Neuron (in vitro differentiated cells): ENCODE data around the gene ABHD5.
"Not testable (repeated sequence)": the region's sequence is repeated elsewhere in the genome, so short reads cannot be mapped to it uniquely, and the experiment has no call there.

ENCODE experiments used
- H2AFZ ChIP-seq: one replicate; pipeline ENCODE4 v1.6.1; 2013; ENCODE audit warnings: low read depth, mild to moderate bottlenecking, inconsistent platforms, low read length, moderate library complexity
- H3K27me3 ChIP-seq: one replicate; pipeline ENCODE4 v1.6.1; 2013; ENCODE audit warnings: low read length; ENCODE audit not compliant: insufficient read depth
- H3K36me3 ChIP-seq: one replicate; pipeline ENCODE4 v1.6.1; 2013; ENCODE audit warnings: low read length; ENCODE audit not compliant: insufficient read depth
- H3K4me1 ChIP-seq: one replicate; pipeline ENCODE4 v1.6.1; 2013; ENCODE audit warnings: low read length; ENCODE audit not compliant: insufficient read depth
- H3K4me3 ChIP-seq: 2 replicates; pipeline ENCODE4 v1.5.1; 2013; ENCODE audit warnings: mild to moderate bottlenecking, low read length, moderate library complexity
- H3K9me3 ChIP-seq: one replicate; pipeline ENCODE4 v1.6.1; 2013; ENCODE audit warnings: low read length

Gene ABHD5

GRCh38 chr3:43690400-43691119 is at the start of gene ABHD5:
TSS of gene ABHD5 (plus strand) at chr3:43690938. CDS start at chr3:43690993, 55 bp downstream.
- peak within 1 kb of the TSS; percentile 91 for H3K4me3 ChIP-seq
- peaks cover 8% of the 10 kb centered on the region for H3K4me1 ChIP-seq
- peak within 1 kb of the TSS; percentile 94 for H2AFZ ChIP-seq
- H3K9me3 ChIP-seq, result no peaks in the 10 kb centered on the region
- no peaks in the 10 kb centered on the region for H3K36me3 ChIP-seq
- H3K27me3 ChIP-seq, result no peaks in the 10 kb centered on the region

GRCh38 chr3:43641306-43642114 is 49.2 kb upstream of the ABHD5 start:
- no peaks in the 10 kb centered on the region for H3K9me3 ChIP-seq

GRCh38 chr3:43644443-43644842 is 46.3 kb upstream of the ABHD5 start:
- Histone ChIP-seq H3K9me3 (no peaks in the 10 kb centered on the region), H2AFZ (no peak overlapping the region), H3K36me3 (no peaks in the 10 kb centered on the region), H3K4me3 (no peak overlapping the region), H3K27me3 (no peaks in the 10 kb centered on the region), H3K4me1 (peaks cover 9% of the 10 kb centered on the region)

More at GRCh38 chr3:43641306-43642114, 49.2 kb upstream of the ABHD5 start:
- no peaks in the 10 kb centered on the region for H3K27me3 ChIP-seq
- no peak overlapping the region for H2AFZ ChIP-seq
- peaks cover 9% of the 10 kb centered on the region for H3K4me1 ChIP-seq
- H3K36me3 ChIP-seq, result no peaks in the 10 kb centered on the region
- no peak overlapping the region for H3K4me3 ChIP-seq

- Histone ChIP-seq H3K4me1 (no peaks in the 10 kb centered on the region), H3K4me3 (no peak overlapping the region), H3K27me3 (no peaks in the 10 kb centered on the region)
Measured at GRCh38 chr3:43647331-43648166, 43.2 kb upstream of the ABHD5 start.

GRCh38 chr3:43648957-43649356 is 41.8 kb upstream of the ABHD5 start:
- no peaks in the 10 kb centered on the region for H3K4me1 ChIP-seq
- H3K27me3 ChIP-seq, result no peaks in the 10 kb centered on the region
- no peaks in the 10 kb centered on the region for H3K36me3 ChIP-seq
- no peak overlapping the region for H3K4me3 ChIP-seq
- no peaks in the 10 kb centered on the region for H3K9me3 ChIP-seq
- H2AFZ ChIP-seq, result no peak overlapping the region

More at GRCh38 chr3:43647331-43648166, 43.2 kb upstream of the ABHD5 start:
- Histone ChIP-seq H2AFZ (no peak overlapping the region), H3K36me3 (no peaks in the 10 kb centered on the region), H3K9me3 (no peaks in the 10 kb centered on the region)

GRCh38 chr3:43649365-43649968 is 41.3 kb upstream of the ABHD5 start:
- Histone ChIP-seq H3K36me3 (no peaks in the 10 kb centered on the region), H3K4me1 (no peaks in the 10 kb centered on the region), H2AFZ (no peak overlapping the region), H3K4me3 (no peak overlapping the region), H3K27me3 (no peaks in the 10 kb centered on the region), H3K9me3 (no peaks in the 10 kb centered on the region)

GRCh38 chr3:43650345-43650744 is 40.4 kb upstream of the ABHD5 start:
- H2AFZ ChIP-seq, result no peak overlapping the region
- H3K4me1 ChIP-seq, result no peaks in the 10 kb centered on the region
- H3K27me3 ChIP-seq, result no peaks in the 10 kb centered on the region
- no peaks in the 10 kb centered on the region for H3K9me3 ChIP-seq
- H3K36me3 ChIP-seq, result no peaks in the 10 kb centered on the region
- H3K4me3 ChIP-seq, result no peak overlapping the region

GRCh38 chr3:43656390-43656789 is 34.3 kb upstream of the ABHD5 start:
- not testable (repeated sequence) for H2AFZ ChIP-seq, H3K4me3 ChIP-seq, H3K27me3 ChIP-seq

GRCh38 chr3:43659250-43659880 is 31.4 kb upstream of the ABHD5 start:
- no peak overlapping the region for H2AFZ ChIP-seq
- H3K27me3 ChIP-seq, result no peaks in the 10 kb centered on the region
- H3K9me3 ChIP-seq, result no peaks in the 10 kb centered on the region
- H3K4me1 ChIP-seq, result no peaks in the 10 kb centered on the region
- H3K4me3 ChIP-seq, result no peak overlapping the region
- H3K36me3 ChIP-seq, result no peaks in the 10 kb centered on the region

More at GRCh38 chr3:43656390-43656789, 34.3 kb upstream of the ABHD5 start:
- not testable (repeated sequence) for H3K9me3 ChIP-seq, H3K4me1 ChIP-seq, H3K36me3 ChIP-seq

GRCh38 chr3:43661376-43661775 is 29.4 kb upstream of the ABHD5 start:
- H3K4me1 ChIP-seq, H3K27me3 ChIP-seq, H2AFZ ChIP-seq, H3K36me3 ChIP-seq, H3K4me3 ChIP-seq, H3K9me3 ChIP-seq: not testable (repeated sequence)

GRCh38 chr3:43665011-43665410 is 25.7 kb upstream of the ABHD5 start:
- not testable (repeated sequence) for H3K4me1 ChIP-seq, H3K4me3 ChIP-seq, H3K36me3 ChIP-seq, H3K27me3 ChIP-seq, H3K9me3 ChIP-seq, H2AFZ ChIP-seq
